T-cell (primary cell): ENCODE measurements around the gene FAM20C. TPM values are rescaled to one million over a fixed set of nuclear protein-coding genes. Genes with fewer than 3 reads are reported as not detected.
A peak's percentile ranks its signal among the peaks of the same experiment; 100 is the strongest.

Experiments
- ATAC-seq, 4 experiments: fragments of 200-7000 bp in 3 of 4; fragments of 150-1000 bp in 1 of 4; cut with Tn5 transposase; replicated peaks in 1 of 4; 1 replicate in 3 of 4; 2 replicates in 1 of 4; pipeline ENCODE4 v1.10.0; 2021; ENCODE audit warnings: moderate library complexity in 3 of 4, mild to moderate bottlenecking in 2 of 4, moderate number of reproducible peaks in 1 of 4
- CTCF ChIA-PET, 2 donors: fragments of 300-600 bp; sonication (Branson Sonifier 250); formaldehyde crosslinking; loops; one replicate each; lab custom pipeline; 2022; ENCODE audit warnings: antibody characterized with exemption in 2 of 2; lab: Charles Lee
- POLR2A ChIA-PET, 2 donors: fragments of 300-600 bp; sonication (Branson Sonifier 250); formaldehyde crosslinking; loops; one replicate each; lab custom pipeline; 2022; ENCODE audit warnings: antibody characterized with exemption in 2 of 2; lab: Charles Lee
- DNase-seq, 35 experiments: peaks; one replicate each; pipeline versions ENCODE4 v3.0.0 to v3.0.0-alpha.2; 2013 to 2023
- H3K27ac ChIP-seq: one replicate; pipeline ENCODE4 v1.5.1; 2013; ENCODE audit warnings: low read length
- H3K27me3 ChIP-seq, 2 experiments: replicated peaks in 1 of 2; 1 replicate in 1 of 2; 2 replicates in 1 of 2; pipeline versions ENCODE4 v1.6.1 to v1.7.0; 2013; ENCODE audit warnings: low read length in 1 of 2, mixed read lengths in 1 of 2; ENCODE audit not compliant: control insufficient read depth in 2 of 2, insufficient read depth in 2 of 2; ENCODE audit errors: extremely low read depth in 1 of 2
- H3K36me3 ChIP-seq, 2 donors: 1 replicate in 1 of 2; 2 replicates in 1 of 2; pipeline versions ENCODE4 v1.6.1 to v1.7.0; 2013; ENCODE audit warnings: low read length in 1 of 2; ENCODE audit not compliant: control insufficient read depth in 2 of 2, insufficient read depth in 1 of 2; ENCODE audit errors: extremely low read depth in 1 of 2
- H3K4me1 ChIP-seq, 2 experiments: 1 replicate in 1 of 2; 2 replicates in 1 of 2; pipeline versions ENCODE4 v1.6.1 to v1.7.0; 2013; ENCODE audit warnings: low read length in 2 of 2, mixed read lengths in 1 of 2; ENCODE audit not compliant: insufficient read depth in 2 of 2, control insufficient read depth in 1 of 2; ENCODE audit errors: extremely low read depth in 1 of 2
- H3K4me3 ChIP-seq, 2 donors: 1 replicate in 1 of 2; 2 replicates in 1 of 2; pipeline versions ENCODE4 v1.5.1 to v1.7.0; 2013; ENCODE audit warnings: mild to moderate bottlenecking in 2 of 2, low read length in 1 of 2, moderate library complexity in 1 of 2; ENCODE audit not compliant: control insufficient read depth in 1 of 2; ENCODE audit errors: extremely low read depth in 1 of 2
- H3K9me3 ChIP-seq: 2 replicates; pipeline ENCODE4 v1.7.0; 2013
- H3K27ac Mint-ChIP-seq, 2 donors: one replicate each; pipeline ENCODE4 v1.8.0; 2020 to 2021; ENCODE audit warnings: mild to moderate bottlenecking in 2 of 2, mixed read lengths in 2 of 2
- H3K27me3 Mint-ChIP-seq, 2 donors: one replicate each; pipeline ENCODE4 v1.8.0; 2021 to 2022; ENCODE audit warnings: mixed read lengths in 2 of 2
- H3K36me3 Mint-ChIP-seq: one replicate; pipeline ENCODE4 v1.8.0; 2021; ENCODE audit warnings: mixed read lengths
- H3K4me1 Mint-ChIP-seq, 3 donors: one replicate each; pipeline ENCODE4 v1.8.0; 2020 to 2022; ENCODE audit warnings: mixed read lengths in 3 of 3, mild to moderate bottlenecking in 1 of 3
- H3K4me3 Mint-ChIP-seq, 3 donors: one replicate each; pipeline ENCODE4 v1.8.0; 2020 to 2022; ENCODE audit warnings: mild to moderate bottlenecking in 3 of 3, mixed read lengths in 3 of 3, moderate library complexity in 3 of 3
- H3K9me3 Mint-ChIP-seq, 3 donors: one replicate each; pipeline ENCODE4 v1.8.0; 2020 to 2022; ENCODE audit warnings: mixed read lengths in 3 of 3
- WGBS: methylation state at CpG from one replicate; pipeline ENCODE4 v1.1.5; 2013; ENCODE audit warnings: missing lambda C conversion rate; ENCODE audit not compliant: insufficient coverage; 5-methylcytosine and 5-hydroxymethylcytosine counted together
- total RNA-seq, 35 experiments: library from RNA in 6 of 35; stranded (reverse) in 6 of 35; fragments of 120-200 nt in 1 of 35; gene quantifications; one replicate each; pipeline versions ENCODE4 v1.2.1 to v1.2.4 and lab custom pipeline; 2013 to 2026

The FAM20C gene
- total RNA-seq, 5 donors from 2014 or later (not counting 1 experiment from before 2014, with no cell fraction given), result 0.18 to 2.0 (median 1.2) TPM

- ATAC-seq, result no peak
- Histone ChIP-seq H3K27ac (no peak overlapping the region), H3K4me1 (no peaks in the 10 kb centered on the region), H3K27me3 (peaks cover 0 to 44% of the 10 kb centered on the region in 2 experiments), H3K4me3 (no peak overlapping the region), H3K36me3 (no peaks in the 10 kb centered on the region), H3K9me3 (no peaks in the 10 kb centered on the region)
- H3K4me3 Mint-ChIP-seq, result no peak overlapping the region
- POLR2A ChIA-PET, result no interaction called here
- 82% methylated on average over 34 of the region's 38 CpGs for WGBS
- H3K9me3 Mint-ChIP-seq, result no peaks in the 10 kb centered on the region
- peaks cover 4 to 12% of the 10 kb centered on the region in 2 donors for H3K27me3 Mint-ChIP-seq
- DNase-seq, result no peak
- peak overlapping the region in 1 of 2 donors; percentile 43 for H3K27ac Mint-ChIP-seq
- CTCF ChIA-PET, result no interaction called here
- H3K4me1 Mint-ChIP-seq, result no peaks in the 10 kb centered on the region
- H3K36me3 Mint-ChIP-seq, result no peaks in the 10 kb centered on the region
These were observed 38.9 kb downstream of the FAM20C start for GRCh38 chr7:231030-231857.

GRCh38 chr7:231858-232246 is 39.5 kb downstream of the FAM20C start:
- POLR2A ChIA-PET, result no interaction called here
- H3K9me3 Mint-ChIP-seq, result no peaks in the 10 kb centered on the region
- 91% methylated on average over 18 of the region's 21 CpGs for WGBS
- H3K36me3 Mint-ChIP-seq, result no peaks in the 10 kb centered on the region
- Histone ChIP-seq H3K9me3 (no peaks in the 10 kb centered on the region), H3K4me3 (no peak overlapping the region), H3K4me1 (no peaks in the 10 kb centered on the region), H3K27ac (no peak overlapping the region), H3K27me3 (peaks cover 0 to 49% of the 10 kb centered on the region in 2 experiments), H3K36me3 (no peaks in the 10 kb centered on the region)
- CTCF ChIA-PET, result no interaction called here
- no peak overlapping the region for H3K27ac Mint-ChIP-seq
- H3K4me3 Mint-ChIP-seq, result no peak overlapping the region
- H3K27me3 Mint-ChIP-seq, result peaks cover 4 to 12% of the 10 kb centered on the region in 2 donors
- H3K4me1 Mint-ChIP-seq, result no peaks in the 10 kb centered on the region
- ATAC-seq (no peak), DNase-seq (no peak)

- H3K27ac ChIP-seq, result no peak overlapping the region
- CTCF ChIA-PET, result no interaction called here
- H3K4me1 Mint-ChIP-seq, result no peaks in the 10 kb centered on the region
- H3K4me3 Mint-ChIP-seq, result no peak overlapping the region
- H3K9me3 ChIP-seq, result no peaks in the 10 kb centered on the region
- H3K9me3 Mint-ChIP-seq, result no peaks in the 10 kb centered on the region
- ATAC-seq, result no peak
- peaks cover 4 to 12% of the 10 kb centered on the region in 2 donors for H3K27me3 Mint-ChIP-seq
- POLR2A ChIA-PET, result no interaction called here
- no peaks in the 10 kb centered on the region for H3K4me1 ChIP-seq
- H3K36me3 Mint-ChIP-seq, result no peaks in the 10 kb centered on the region
- H3K27me3 ChIP-seq, result peaks cover 0 to 54% of the 10 kb centered on the region in 2 experiments
- no peak for DNase-seq
- no peak overlapping the region for H3K4me3 ChIP-seq
- no peaks in the 10 kb centered on the region for H3K36me3 ChIP-seq
- H3K27ac Mint-ChIP-seq, result no peak overlapping the region
- 82% methylated on average over 42 of the region's 43 CpGs for WGBS
These were observed 40.3 kb downstream of the FAM20C start for GRCh38 chr7:232410-233248.

- Mint-ChIP-seq H3K36me3 (no peaks in the 10 kb centered on the region), H3K27ac (no peak overlapping the region), H3K27me3 (peaks cover 4 to 12% of the 10 kb centered on the region in 2 donors), H3K9me3 (no peaks in the 10 kb centered on the region), H3K4me1 (no peaks in the 10 kb centered on the region), H3K4me3 (no peak overlapping the region)
- Histone ChIP-seq H3K36me3 (no peaks in the 10 kb centered on the region), H3K4me1 (no peaks in the 10 kb centered on the region), H3K9me3 (no peaks in the 10 kb centered on the region), H3K27me3 (peaks cover 0 to 51% of the 10 kb centered on the region in 2 experiments), H3K27ac (no peak overlapping the region), H3K4me3 (no peak overlapping the region)
- ChIA-PET POLR2A (no interaction called here), CTCF (interaction anchor here in 1 of 2 donors (0.6 kb wide), 1 partner anchor 308 kb away, joined by 4 read pairs; no protein-coding TSS in a partner anchor)
- WGBS, result 77% methylated on average over 23 of the region's 27 CpGs
- ATAC-seq (no peak), DNase-seq (no peak)
These were observed 41.1 kb downstream of the FAM20C start for GRCh38 chr7:233249-234035.

GRCh38 chr7:234051-234707 is 41.8 kb downstream of the FAM20C start:
- Histone ChIP-seq H3K27ac (no peak overlapping the region), H3K9me3 (no peaks in the 10 kb centered on the region), H3K27me3 (peaks cover 0 to 48% of the 10 kb centered on the region in 2 experiments), H3K4me3 (no peak overlapping the region), H3K4me1 (no peaks in the 10 kb centered on the region), H3K36me3 (no peaks in the 10 kb centered on the region)
- CTCF ChIA-PET, result interaction anchor here in 1 of 2 donors (0.6 kb wide), 1 partner anchor 308 kb away, joined by 4 read pairs; no protein-coding TSS in a partner anchor
- ATAC-seq (no peak), DNase-seq (no peak)
- POLR2A ChIA-PET, result no interaction called here
- no peak overlapping the region for H3K4me3 Mint-ChIP-seq
- WGBS, result 81% methylated on average over 28 of the region's 33 CpGs
- no peaks in the 10 kb centered on the region for H3K36me3 Mint-ChIP-seq
- H3K27me3 Mint-ChIP-seq, result peaks cover 4 to 12% of the 10 kb centered on the region in 2 donors
- no peaks in the 10 kb centered on the region for H3K9me3 Mint-ChIP-seq
- H3K27ac Mint-ChIP-seq, result no peak overlapping the region
- H3K4me1 Mint-ChIP-seq, result no peaks in the 10 kb centered on the region
